Gastroesophageal sphincter (tissue), 4 donors: ENCODE data around the gene NAT9. TPM values are rescaled to one million over a fixed set of nuclear protein-coding genes. Genes with fewer than 3 reads are reported as not detected.

ENCODE experiments used
- ATAC-seq: fragments of 150-250 bp; one replicate; pipeline ENCODE4 v1.9.1; 2016; ENCODE audit warnings: mild to moderate bottlenecking, moderate library complexity
- H3K27ac ChIP-seq, 4 donors: fragments of 200-600 bp; sonication (generic) in 3 of 4; 1 replicate in 3 of 4; 2 replicates in 1 of 4; pipeline ENCODE4 v1.5.1; 2016 to 2019
- H3K27me3 ChIP-seq: fragments of 200-600 bp; sonication (generic); one replicate; pipeline ENCODE4 v1.5.1; 2019
- H3K36me3 ChIP-seq, 2 donors: fragments of 200-600 bp; sonication (generic); one replicate each; pipeline ENCODE4 v1.5.1; 2019; ENCODE audit warnings: control low read depth in 1 of 2
- H3K4me1 ChIP-seq, 3 donors: fragments of 200-600 bp; sonication (generic); 1 replicate in 2 of 3; 2 replicates in 1 of 3; pipeline ENCODE4 v1.5.1; 2016 to 2019; ENCODE audit warnings: control low read depth in 2 of 3
- H3K4me3 ChIP-seq, 2 donors: fragments of 200-600 bp; sonication (generic); one replicate each; pipeline ENCODE4 v1.5.1; 2019; ENCODE audit warnings: mild to moderate bottlenecking in 1 of 2, moderate library complexity in 1 of 2
- H3K9me3 ChIP-seq, 3 donors: fragments of 200-600 bp; sonication (generic); one replicate each; pipeline ENCODE4 v1.5.1; 2017 to 2019; ENCODE audit warnings: control low read depth in 2 of 3
- EP300 ChIP-seq: sonication (generic); formaldehyde crosslinking; IDR thresholded peaks from one replicate; pipeline ENCODE4 v1.6.1; 2017; ENCODE audit warnings: antibody characterized with exemption, mild to moderate bottlenecking
- POLR2A ChIP-seq, 2 donors: fragments of 450-650 bp; IDR thresholded peaks; one replicate each; pipeline ENCODE4 v1.6.1; 2017; ENCODE audit warnings: antibody characterized with exemption in 2 of 2, mild to moderate bottlenecking in 2 of 2, moderate library complexity in 1 of 2
- POLR2AphosphoS5 ChIP-seq: sonication (generic); formaldehyde crosslinking; IDR thresholded peaks from one replicate; pipeline ENCODE4 v1.6.1; 2017; ENCODE audit warnings: antibody characterized with exemption
- WGBS, 2 donors: methylation state at CpG; one replicate each; pipeline ENCODE4 v1.1.5; 2018; ENCODE audit warnings: low coverage in 1 of 2; 5-methylcytosine and 5-hydroxymethylcytosine counted together
- total RNA-seq, 4 donors: library from RNA; depleted of rRNA; stranded (reverse); fragments of >200 nt; gene quantifications; one replicate each; pipeline ENCODE4 v1.1.0, GENCODE V29; 2016
- TF ChIP-seq, protein P1 (sequence below), 4 experiments: fragments of 200-600 bp in 2 of 4; fragments of 450-650 bp in 2 of 4; sonication (generic) in 1 of 4; IDR thresholded peaks; one replicate each; pipeline ENCODE4 v1.5.1; 2017 to 2019; ENCODE audit warnings: antibody characterized with exemption in 4 of 4, mild to moderate bottlenecking in 2 of 4, moderate library complexity in 2 of 4

The NAT9 gene
- total RNA-seq, 4 donors from 2014 or later = 21.7 to 34.7 (median 26.3) TPM

DNA sequence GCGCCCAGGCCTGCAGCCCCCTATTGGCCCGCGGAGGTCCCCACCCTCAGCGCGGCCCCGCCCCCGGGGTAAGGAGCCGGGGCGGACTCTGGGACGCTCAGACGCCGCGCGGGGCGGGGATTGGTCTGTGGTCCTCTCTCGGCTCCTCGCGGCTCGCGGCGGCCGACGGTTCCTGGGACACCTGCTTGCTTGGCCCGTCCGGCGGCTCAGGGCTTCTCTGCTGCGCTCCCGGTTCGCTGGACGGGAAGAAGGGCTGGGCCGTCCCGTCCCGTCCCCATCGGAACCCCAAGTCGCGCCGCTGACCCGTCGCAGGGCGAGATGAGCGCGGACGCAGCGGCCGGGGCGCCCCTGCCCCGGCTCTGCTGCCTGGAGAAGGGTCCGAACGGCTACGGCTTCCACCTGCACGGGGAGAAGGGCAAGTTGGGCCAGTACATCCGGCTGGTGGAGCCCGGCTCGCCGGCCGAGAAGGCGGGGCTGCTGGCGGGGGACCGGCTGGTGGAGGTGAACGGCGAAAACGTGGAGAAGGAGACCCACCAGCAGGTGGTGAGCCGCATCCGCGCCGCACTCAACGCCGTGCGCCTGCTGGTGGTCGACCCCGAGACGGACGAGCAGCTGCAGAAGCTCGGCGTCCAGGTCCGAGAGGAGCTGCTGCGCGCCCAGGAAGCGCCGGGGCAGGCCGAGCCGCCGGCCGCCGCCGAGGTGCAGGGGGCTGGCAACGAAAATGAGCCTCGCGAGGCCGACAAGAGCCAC lies 27.4 kb downstream of the NAT9 start, which contains the start of gene NHERF1:
Gene NHERF1, plus strand, starts transcription at position 100 of the 750 bp plus-strand sequence. Its CDS starts 219 bp downstream, at position 319.
- Histone ChIP-seq H3K27ac (peak within 1 kb of the TSS in 3 of 4 donors; percentile 79 to 85 (median 80)), H3K27me3 (peaks cover 28% of the 10 kb centered on the region), H3K36me3 (no peaks in the 10 kb centered on the region), H3K9me3 (no peaks in the 10 kb centered on the region), H3K4me1 (peaks cover 0 to 83% (median 9%) of the 10 kb centered on the region in 3 donors), H3K4me3 (peak within 1 kb of the TSS; percentile 56 to 92)
- WGBS, 2 donors = no CpG with 5 or more reads among the region's 90 CpGs
- ATAC-seq = peak; percentile 98
- TF ChIP-seq POLR2AphosphoS5 (peak; percentile 98), POLR2A (IDR thresholded peaks at IDR 0.05) (peak; percentile 93 to 96), EP300 (no peak)
- TF ChIP-seq, protein P1, sequence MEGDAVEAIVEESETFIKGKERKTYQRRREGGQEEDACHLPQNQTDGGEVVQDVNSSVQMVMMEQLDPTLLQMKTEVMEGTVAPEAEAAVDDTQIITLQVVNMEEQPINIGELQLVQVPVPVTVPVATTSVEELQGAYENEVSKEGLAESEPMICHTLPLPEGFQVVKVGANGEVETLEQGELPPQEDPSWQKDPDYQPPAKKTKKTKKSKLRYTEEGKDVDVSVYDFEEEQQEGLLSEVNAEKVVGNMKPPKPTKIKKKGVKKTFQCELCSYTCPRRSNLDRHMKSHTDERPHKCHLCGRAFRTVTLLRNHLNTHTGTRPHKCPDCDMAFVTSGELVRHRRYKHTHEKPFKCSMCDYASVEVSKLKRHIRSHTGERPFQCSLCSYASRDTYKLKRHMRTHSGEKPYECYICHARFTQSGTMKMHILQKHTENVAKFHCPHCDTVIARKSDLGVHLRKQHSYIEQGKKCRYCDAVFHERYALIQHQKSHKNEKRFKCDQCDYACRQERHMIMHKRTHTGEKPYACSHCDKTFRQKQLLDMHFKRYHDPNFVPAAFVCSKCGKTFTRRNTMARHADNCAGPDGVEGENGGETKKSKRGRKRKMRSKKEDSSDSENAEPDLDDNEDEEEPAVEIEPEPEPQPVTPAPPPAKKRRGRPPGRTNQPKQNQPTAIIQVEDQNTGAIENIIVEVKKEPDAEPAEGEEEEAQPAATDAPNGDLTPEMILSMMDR (IDR thresholded peaks at IDR 0.05) = peak in 1 of 4 experiments; percentile 17

- no peaks in the 10 kb centered on the region for H3K9me3 ChIP-seq
- H3K4me3 ChIP-seq = peak overlapping the region; percentile 36 to 92
- peak overlapping the region in 3 of 4 donors; percentile 79 to 85 (median 80) for H3K27ac ChIP-seq
- H3K36me3 ChIP-seq = no peaks in the 10 kb centered on the region
- H3K27me3 ChIP-seq = peaks cover 32% of the 10 kb centered on the region
- WGBS, 2 donors = no CpG with 5 or more reads among the region's 34 CpGs
- ATAC-seq = no peak
- H3K4me1 ChIP-seq = peaks cover 0 to 83% (median 9%) of the 10 kb centered on the region in 3 donors
- TF ChIP-seq POLR2AphosphoS5 (no peak), EP300 (no peak), POLR2A (IDR thresholded peaks at IDR 0.05) (no peak)
- TF ChIP-seq, protein P1 (IDR thresholded peaks at IDR 0.05) = peak in 3 of 4 experiments; percentile 27 to 55 (median 51)
These were observed 27.9 kb downstream of the NAT9 start for GRCh38 chr17:74748279-74748528.

DNA sequence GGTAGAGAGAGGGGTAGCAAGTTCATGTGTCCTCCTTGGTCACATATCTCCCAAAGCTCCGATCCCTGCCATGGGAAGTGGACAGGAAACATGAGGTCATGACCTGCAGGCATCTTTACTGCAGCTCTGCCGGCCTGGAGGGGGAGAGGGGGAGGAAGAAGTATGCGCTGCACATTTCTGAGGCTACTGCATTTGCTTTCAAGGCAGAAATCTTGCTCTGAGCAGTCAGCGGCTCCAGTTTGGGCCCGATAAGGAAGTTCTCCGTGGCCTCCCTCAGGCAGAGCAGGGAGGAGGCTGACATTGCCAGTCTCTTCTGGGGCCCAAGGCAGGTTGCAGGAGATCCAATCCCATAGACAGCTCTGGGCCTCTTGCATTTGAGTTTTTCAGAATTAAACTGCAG lies 29.2 kb downstream of the NAT9 start:
- Histone ChIP-seq H3K27ac (peak overlapping the region in 3 of 4 donors; percentile 43 to 85 (median 80)), H3K9me3 (no peaks in the 10 kb centered on the region), H3K27me3 (peaks cover 44% of the 10 kb centered on the region), H3K36me3 (no peaks in the 10 kb centered on the region), H3K4me3 (no peak overlapping the region), H3K4me1 (peaks cover 0 to 75% (median 9%) of the 10 kb centered on the region in 3 donors)
- 0 to 46% methylated on average over 1 to 3 of the region's 6 CpGs for WGBS, 2 donors
- TF ChIP-seq POLR2A (IDR thresholded peaks at IDR 0.05) (no peak), POLR2AphosphoS5 (no peak), EP300 (no peak)
- TF ChIP-seq, protein P1 (IDR thresholded peaks at IDR 0.05) = no peak
- no peak for ATAC-seq

GRCh38 chr17:74746376-74746775 lies 29.8 kb downstream of the NAT9 start:
- 85 to 92% methylated on average over 2 to 5 of the region's 5 CpGs for WGBS, 2 donors
- TF ChIP-seq EP300 = no peak
- TF ChIP-seq, protein P1 (IDR thresholded peaks at IDR 0.05) = no peak
- no peak for TF ChIP-seq POLR2A (IDR thresholded peaks at IDR 0.05)
- TF ChIP-seq POLR2AphosphoS5 = no peak
- H3K4me3 ChIP-seq = no peak overlapping the region
- H3K27ac ChIP-seq = peak overlapping the region in 2 of 4 donors; percentile 43 to 85
- H3K4me1 ChIP-seq = peaks cover 0 to 69% (median 9%) of the 10 kb centered on the region in 3 donors
- no peak for ATAC-seq
- H3K27me3 ChIP-seq = peaks cover 49% of the 10 kb centered on the region
- H3K36me3 ChIP-seq = no peaks in the 10 kb centered on the region
- H3K9me3 ChIP-seq = no peaks in the 10 kb centered on the region
